ENCODE measurements around the gene PPOX.

The PPOX gene

GRCh38 chr1:161153682-161154337, 12.4 kb upstream of the PPOX start, which contains the start of gene UFC1:
Gene UFC1, plus strand, starts transcription at chr1:161153978. Its CDS starts 20 bp downstream, at chr1:161153998.
- DNase-seq: peak; percentile 78

GRCh38 chr1:161157867-161158266, 8.4 kb upstream of the PPOX start:
- DNase-seq: no peak

GRCh38 chr1:161158316-161159010, 7.8 kb upstream of the PPOX start:
- no peak for DNase-seq

GRCh38 chr1:161159087-161159912, 6.9 kb upstream of the PPOX start, which contains the start of gene USP21:
Gene USP21, plus strand, starts transcription at chr1:161159500. Its CDS starts 1,141 bp downstream, at chr1:161160641.
- DNase-seq: peak; percentile 90

GRCh38 chr1:161159913-161160243, 6.3 kb upstream of the PPOX start:
- DNase-seq: no peak

GRCh38 chr1:161160671-161161145, 5.5 kb upstream of the PPOX start:
- no peak for DNase-seq

- DNase-seq: no peak
Measured at GRCh38 chr1:161161652-161162051, 4.6 kb upstream of the PPOX start.

GRCh38 chr1:161162052-161162451, 4.2 kb upstream of the PPOX start:
- no peak for DNase-seq

DNA sequence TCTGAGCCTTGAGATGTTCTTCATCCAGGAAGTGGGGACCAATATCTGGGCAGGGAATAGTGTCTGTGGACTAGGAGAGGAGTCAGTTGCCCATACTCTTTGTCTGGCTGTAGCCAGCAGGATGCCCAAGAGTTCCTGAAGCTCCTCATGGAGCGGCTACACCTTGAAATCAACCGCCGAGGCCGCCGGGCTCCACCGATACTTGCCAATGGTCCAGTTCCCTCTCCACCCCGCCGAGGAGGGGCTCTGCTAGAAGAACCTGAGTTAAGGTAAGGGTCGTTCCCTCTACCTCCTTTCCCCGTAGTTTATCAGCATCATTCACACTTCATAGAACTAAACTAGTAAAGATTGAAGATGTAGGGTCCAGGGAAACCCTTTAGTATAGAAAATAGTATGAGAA, 3.4 kb upstream of the PPOX start:
- no peak for DNase-seq

DNA sequence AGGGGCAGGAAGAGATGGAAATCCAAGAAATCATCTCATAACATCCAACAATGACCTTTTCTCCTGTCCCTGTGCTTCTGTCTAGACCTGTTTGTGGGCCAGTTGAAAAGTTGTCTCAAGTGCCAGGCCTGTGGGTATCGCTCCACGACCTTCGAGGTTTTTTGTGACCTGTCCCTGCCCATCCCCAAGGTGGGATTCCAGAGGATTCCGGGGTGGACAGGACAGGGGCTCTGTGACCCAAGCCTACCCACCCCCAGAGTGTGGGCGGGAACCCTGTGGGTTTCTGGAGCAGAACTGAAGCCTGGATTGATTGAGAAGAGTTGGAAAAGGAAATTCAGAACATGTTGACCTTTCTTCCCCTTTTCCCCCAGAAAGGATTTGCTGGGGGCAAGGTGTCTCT, 2.4 kb upstream of the PPOX start:
- no peak for DNase-seq

DNA sequence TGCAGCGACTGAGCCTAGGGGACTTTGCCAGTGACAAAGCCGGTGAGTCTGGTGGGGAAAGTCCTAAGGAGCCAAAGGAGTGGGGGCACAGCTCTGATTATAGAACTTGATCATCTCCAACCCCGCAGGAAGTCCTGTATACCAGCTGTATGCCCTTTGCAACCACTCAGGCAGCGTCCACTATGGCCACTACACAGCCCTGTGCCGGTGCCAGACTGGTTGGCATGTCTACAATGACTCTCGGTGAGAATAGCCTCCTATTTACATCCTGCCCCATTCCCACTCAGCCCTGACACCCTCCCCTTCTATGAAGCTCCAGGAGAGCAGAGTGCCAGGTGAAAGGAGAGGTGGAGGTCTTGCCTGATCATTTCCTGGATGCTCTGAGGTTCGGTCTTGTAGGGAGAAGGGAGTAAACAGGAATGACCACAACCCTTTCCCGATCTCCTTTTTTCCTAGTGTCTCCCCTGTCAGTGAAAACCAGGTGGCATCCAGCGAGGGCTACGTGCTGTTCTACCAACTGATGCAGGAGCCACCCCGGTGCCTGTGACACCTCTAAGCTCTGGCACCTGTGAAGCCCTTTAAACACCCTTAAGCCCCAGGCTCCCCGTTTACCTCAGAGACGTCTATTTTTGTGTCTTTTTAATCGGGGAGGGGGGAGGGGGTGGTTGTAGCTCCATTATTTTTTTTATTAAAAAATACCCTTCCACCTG, 1.2 kb upstream of the PPOX start:
- DNase-seq: no peak

GRCh38 chr1:161166669-161167548, 683 bp downstream of the PPOX start:
- no peak for DNase-seq

- no peak for DNase-seq
Measured at GRCh38 chr1:161168906-161169305, 2.7 kb downstream of the PPOX start.

DNA sequence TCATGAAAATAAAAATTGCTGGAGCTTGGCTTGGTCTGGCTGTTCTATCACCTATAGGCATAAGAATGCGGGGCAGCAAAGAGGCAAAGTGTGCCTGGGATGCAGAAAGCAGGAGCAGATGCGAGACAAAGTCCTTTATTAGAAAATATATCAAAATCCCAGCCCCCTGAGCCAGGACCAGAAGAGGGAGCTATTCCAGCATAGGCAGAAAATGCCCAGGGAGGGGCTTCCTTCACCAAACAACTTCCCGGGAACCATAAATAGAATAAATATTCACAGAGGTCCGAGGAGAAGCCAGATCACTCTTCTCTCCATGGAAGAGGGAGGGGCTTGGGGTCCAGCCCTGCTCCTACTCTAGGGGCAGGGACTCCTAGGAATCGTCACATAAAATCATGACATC, 5.0 kb downstream of the PPOX start:
- DNase-seq: no peak

GRCh38 chr1:161171696-161172095, 5.5 kb downstream of the PPOX start:
- no peak for DNase-seq

DNA sequence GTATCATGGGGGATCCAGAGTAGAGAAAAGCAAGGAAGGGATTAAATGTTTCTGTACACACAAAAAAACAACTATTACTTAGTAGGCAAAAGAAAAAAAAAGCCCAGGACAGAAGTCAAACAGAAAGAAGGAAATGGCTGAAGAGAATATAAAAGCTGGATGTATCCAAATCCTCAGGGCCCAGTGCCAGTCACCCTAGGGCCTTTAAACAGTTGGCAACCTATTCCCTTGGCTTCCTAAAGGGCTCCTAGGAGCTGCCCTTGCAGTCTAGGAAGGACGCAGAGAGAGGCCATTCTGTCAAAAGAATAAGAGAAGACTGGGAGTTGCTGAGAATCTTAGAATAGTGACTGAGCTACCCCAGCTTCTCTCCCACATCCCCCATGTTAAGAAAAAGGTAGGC, 6.1 kb downstream of the PPOX start:
- DNase-seq: no peak

GRCh38 chr1:161172776-161173376, 6.7 kb downstream of the PPOX start:
- no peak for DNase-seq

- no peak for DNase-seq
Measured at GRCh38 chr1:161173711-161174110, 7.5 kb downstream of the PPOX start.

DNA sequence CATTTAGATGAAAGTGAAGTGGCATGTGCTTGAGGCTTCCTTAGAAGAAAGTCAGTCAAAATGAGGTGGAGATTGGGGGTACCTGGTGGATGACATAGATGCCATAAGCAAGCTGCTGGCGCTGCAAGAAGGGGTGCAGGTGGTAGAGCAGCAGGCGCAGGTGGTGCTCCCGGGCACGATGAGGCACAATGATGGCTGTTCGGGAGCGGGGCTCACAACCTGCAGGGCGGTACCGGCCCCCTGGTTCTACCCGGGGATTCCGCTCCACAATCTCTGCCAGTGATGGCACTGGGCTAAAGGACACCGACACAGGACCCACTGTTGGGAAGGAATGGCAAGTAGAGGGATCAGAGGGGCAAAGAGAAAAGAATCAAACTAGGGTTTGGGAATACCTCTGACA, 8.7 kb downstream of the PPOX start:
- no peak for DNase-seq

DNA sequence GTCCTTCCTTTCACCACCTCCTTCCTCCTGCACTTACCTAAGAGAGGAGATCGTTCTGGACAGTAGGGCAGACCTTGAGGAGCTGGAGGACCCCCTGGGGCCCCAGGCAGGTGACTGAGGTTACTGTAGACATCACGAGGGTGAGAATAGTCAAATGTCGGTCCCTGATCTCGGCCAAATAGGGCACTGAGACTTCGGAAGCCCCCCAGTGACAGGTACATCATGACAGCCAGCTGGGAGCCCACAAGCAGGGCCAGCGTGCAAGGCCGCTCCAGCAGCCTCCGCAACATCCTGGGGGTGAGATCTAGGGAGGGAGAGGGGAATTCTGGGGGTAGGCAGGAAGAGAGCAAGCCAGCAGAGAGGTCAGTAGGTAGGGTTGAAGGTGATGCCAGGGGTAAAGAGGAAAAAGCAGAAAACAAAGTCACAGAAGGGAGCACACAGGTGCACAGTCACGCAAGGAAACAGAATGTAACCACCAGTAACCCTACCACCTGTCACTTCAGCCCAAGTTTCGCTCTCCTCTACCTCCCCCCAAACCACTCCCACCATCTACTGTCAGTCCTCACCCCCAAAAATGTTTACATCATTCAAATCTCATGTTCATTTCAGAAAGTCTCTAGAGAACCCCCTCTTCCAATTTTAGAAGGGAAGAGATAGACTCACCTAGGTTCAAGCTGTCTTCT, 9.7 kb downstream of the PPOX start:
- DNase-seq: no peak
